Fibroblast of lung (primary cell): ENCODE data around the gene CHST11.

Experiments
- CTCF ChIP-seq, 2 donors: IDR thresholded peaks in 1 of 2; conservative IDR thresholded peaks in 1 of 2; 1 replicate in 1 of 2; 2 replicates in 1 of 2; pipeline ENCODE4 v1.5.1; 2011 to 2012; ENCODE audit warnings: low read length in 2 of 2, control low read depth in 1 of 2, inconsistent platforms in 1 of 2, low read depth in 1 of 2, mild to moderate bottlenecking in 1 of 2
- EZH2 ChIP-seq: IDR thresholded peaks from 2 replicates; pipeline ENCODE4 v1.5.1; 2012; ENCODE audit warnings: low read length, control low read depth, mild to moderate bottlenecking; ENCODE audit errors: missing control alignments

- TF ChIP-seq CTCF (conservative IDR thresholded peaks at IDR 0.05 in 1 of 2, IDR thresholded peaks at IDR 0.05 in 1 of 2; ENCODE audit: low read depth in 1 of 2, low read length in 2 of 2): no peak
- no peak for TF ChIP-seq EZH2
These were observed 36.7 kb downstream of the CHST11 start for GRCh38 chr12:104493496-104493895.
